NT2/D1 (cell line): ENCODE measurements around the gene SHROOM2.

ENCODE experiments used
- SUZ12 ChIP-seq: IDR thresholded peaks from 2 replicates; pipeline ENCODE4 v1.6.1; 2011; ENCODE audit not compliant: insufficient read length, insufficient read depth; ENCODE audit errors: extremely low read depth
- YY1 ChIP-seq: IDR thresholded peaks from 2 replicates; pipeline ENCODE4 v1.6.1; 2011; ENCODE audit not compliant: insufficient read length, insufficient read depth

GRCh38 chrX:9940421-9940820 is 154.2 kb downstream of the SHROOM2 start:
- TF ChIP-seq SUZ12 (no peak), YY1 (no peak)
